Neural crest cell (in vitro differentiated cells): Measurements from ENCODE around the gene NFS1. TPM values are rescaled to one million over a fixed set of nuclear protein-coding genes. Genes with fewer than 3 reads are reported as not detected.
"Not testable (repeated sequence)": the region's sequence is repeated elsewhere in the genome, so short reads cannot be mapped to it uniquely, and the experiment has no call there.

Source experiments
- DNase-seq: peaks from one replicate; pipeline ENCODE4 v3.0.0; 2021; ENCODE audit warnings: low read depth, mixed read lengths, low spot score
- H3K27ac Mint-ChIP-seq: one replicate; pipeline ENCODE4 v1.8.0; 2021; ENCODE audit warnings: mild to moderate bottlenecking, mixed read lengths; ENCODE audit not compliant: unreplicated experiment
- H3K27me3 Mint-ChIP-seq: 2 replicates; pipeline ENCODE4 v1.8.0; 2021; ENCODE audit warnings: low read depth, mild to moderate bottlenecking, mixed read lengths
- H3K36me3 Mint-ChIP-seq: 2 replicates; pipeline ENCODE4 v1.8.0; 2021; ENCODE audit warnings: low read depth, mild to moderate bottlenecking, mixed read lengths
- H3K4me1 Mint-ChIP-seq: 2 replicates; pipeline ENCODE4 v1.8.0; 2021; ENCODE audit warnings: mixed read lengths
- H3K4me3 Mint-ChIP-seq: one replicate; pipeline ENCODE4 v1.8.0; 2021; ENCODE audit warnings: mild to moderate bottlenecking, mixed read lengths
- H3K9me3 Mint-ChIP-seq: 2 replicates; pipeline ENCODE4 v1.8.0; 2021; ENCODE audit warnings: mixed read lengths
- total RNA-seq: library from RNA; stranded (reverse); gene quantifications from 2 replicates; pipeline ENCODE4 v1.2.1, GENCODE V29; 2021
- TF ChIP-seq, protein P1 (sequence below): fragments of 200-600 bp; sonication (generic); conservative IDR thresholded peaks from 2 replicates; pipeline ENCODE4 v1.5.0; 2021; ENCODE audit warnings: antibody characterized with exemption, mild to moderate bottlenecking

The NFS1 gene
- total RNA-seq, 1 donor from 2014 or later = 21.3 TPM

DNA sequence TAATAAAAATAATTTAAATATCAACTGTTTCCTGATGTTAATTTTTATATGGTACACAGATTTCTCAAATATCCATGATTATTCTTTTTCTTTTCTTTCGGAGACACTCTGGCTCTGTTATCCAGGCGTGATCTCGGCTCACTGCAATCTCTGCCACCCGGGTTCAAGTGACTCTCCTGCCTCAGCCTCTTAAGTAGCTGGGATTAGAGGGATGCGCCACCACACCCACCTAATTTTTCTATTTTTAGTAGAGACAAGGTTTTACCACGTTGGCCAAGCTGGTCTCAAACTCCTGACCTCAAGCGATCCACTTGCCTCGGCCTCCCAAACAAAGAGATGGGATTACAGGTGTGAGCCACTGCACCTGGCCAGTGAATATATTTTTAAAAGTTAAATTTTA, 20.6 kb upstream of the NFS1 start:
- H3K4me1 Mint-ChIP-seq = no peaks in the 10 kb centered on the region
- peaks cover 30% of the 10 kb centered on the region for H3K36me3 Mint-ChIP-seq
- H3K27ac Mint-ChIP-seq = no peak overlapping the region
- H3K4me3 Mint-ChIP-seq = no peak overlapping the region
- no peaks in the 10 kb centered on the region for H3K9me3 Mint-ChIP-seq
- no peaks in the 10 kb centered on the region for H3K27me3 Mint-ChIP-seq
- TF ChIP-seq, protein P1, sequence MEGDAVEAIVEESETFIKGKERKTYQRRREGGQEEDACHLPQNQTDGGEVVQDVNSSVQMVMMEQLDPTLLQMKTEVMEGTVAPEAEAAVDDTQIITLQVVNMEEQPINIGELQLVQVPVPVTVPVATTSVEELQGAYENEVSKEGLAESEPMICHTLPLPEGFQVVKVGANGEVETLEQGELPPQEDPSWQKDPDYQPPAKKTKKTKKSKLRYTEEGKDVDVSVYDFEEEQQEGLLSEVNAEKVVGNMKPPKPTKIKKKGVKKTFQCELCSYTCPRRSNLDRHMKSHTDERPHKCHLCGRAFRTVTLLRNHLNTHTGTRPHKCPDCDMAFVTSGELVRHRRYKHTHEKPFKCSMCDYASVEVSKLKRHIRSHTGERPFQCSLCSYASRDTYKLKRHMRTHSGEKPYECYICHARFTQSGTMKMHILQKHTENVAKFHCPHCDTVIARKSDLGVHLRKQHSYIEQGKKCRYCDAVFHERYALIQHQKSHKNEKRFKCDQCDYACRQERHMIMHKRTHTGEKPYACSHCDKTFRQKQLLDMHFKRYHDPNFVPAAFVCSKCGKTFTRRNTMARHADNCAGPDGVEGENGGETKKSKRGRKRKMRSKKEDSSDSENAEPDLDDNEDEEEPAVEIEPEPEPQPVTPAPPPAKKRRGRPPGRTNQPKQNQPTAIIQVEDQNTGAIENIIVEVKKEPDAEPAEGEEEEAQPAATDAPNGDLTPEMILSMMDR = no peak
- DNase-seq = no peak

DNA sequence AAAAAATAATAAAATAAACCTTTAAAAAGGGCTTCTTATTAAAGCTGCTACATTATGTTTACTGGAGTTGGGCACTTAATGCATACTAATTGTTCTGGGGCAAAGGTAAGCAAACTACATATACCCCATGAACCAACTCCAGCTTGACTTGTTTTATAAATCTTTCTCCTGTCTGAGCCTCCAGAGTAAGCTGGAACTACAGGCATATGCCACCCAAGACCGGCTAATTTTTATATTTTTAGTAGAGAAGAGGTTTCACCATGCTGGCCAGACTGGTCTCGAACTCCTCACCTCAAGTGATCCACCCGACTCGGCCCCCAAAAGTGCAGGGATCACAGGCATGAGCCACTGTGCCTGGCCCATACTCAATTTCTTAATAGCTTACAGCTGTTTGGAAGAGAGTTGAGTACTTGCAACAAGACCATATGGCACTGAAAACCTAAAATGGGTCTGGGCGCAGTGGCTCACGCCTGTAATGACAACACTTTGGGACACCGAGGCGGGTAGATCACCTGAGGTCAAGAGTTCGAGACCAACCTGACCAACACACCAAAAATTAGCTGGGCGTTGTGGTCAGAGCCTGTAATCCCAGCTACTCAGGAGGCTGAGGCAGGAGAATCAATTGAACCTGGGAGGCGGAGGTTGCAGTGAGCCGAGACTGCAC, 20.0 kb upstream of the NFS1 start:
- Mint-ChIP-seq H3K27ac (no peak overlapping the region), H3K4me1 (no peaks in the 10 kb centered on the region), H3K36me3 (peaks cover 33% of the 10 kb centered on the region), H3K27me3 (no peaks in the 10 kb centered on the region), H3K9me3 (no peaks in the 10 kb centered on the region), H3K4me3 (no peak overlapping the region)
- DNase-seq = no peak
- TF ChIP-seq, protein P1 = no peak

DNA sequence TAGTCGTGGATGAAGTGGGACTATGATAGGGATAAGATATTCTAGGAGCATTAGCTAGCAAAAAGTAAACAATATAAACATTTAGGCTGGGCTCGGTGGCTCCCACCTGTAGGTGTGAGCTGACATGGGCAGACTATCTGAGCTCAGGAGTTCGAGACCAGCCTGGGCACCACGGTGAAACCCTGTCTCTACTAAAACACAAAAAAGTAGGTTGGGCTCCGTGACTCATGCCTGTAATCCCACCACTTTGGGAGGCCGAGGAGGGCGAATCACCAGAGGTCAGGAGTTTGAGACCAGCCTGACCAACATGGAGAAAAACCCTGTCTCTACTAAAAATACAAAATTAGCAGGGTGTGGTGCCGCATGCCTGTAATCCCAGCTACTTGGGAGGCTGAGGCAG, 19.2 kb upstream of the NFS1 start:
- H3K4me1 Mint-ChIP-seq = not testable (repeated sequence)
- H3K36me3 Mint-ChIP-seq = peaks cover 35% of the 10 kb centered on the region

DNA sequence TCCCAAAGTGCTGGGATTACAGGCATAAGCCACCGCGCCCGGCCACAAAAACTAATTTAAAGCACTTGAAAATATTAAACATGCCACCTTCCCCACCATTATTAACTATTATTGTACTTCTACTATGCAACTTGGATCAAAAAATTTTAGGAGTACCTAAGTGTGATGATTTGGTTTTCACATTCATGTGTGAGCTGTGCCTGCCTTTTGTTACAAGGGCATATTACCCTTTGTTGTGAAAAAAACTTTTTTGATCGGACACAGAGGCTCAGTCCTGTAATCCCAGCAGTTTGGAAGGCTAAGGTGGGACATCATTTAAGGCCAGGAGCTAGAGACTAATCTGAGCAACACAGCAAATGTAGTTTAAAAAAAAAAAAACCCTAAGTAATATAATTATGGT, 17.2 kb upstream of the NFS1 start:
- peaks cover 12% of the 10 kb centered on the region for H3K4me1 Mint-ChIP-seq
- no peak for DNase-seq
- H3K27ac Mint-ChIP-seq = no peak overlapping the region
- H3K27me3 Mint-ChIP-seq = no peaks in the 10 kb centered on the region
- H3K4me3 Mint-ChIP-seq = no peak overlapping the region
- peaks cover 29% of the 10 kb centered on the region for H3K36me3 Mint-ChIP-seq
- no peaks in the 10 kb centered on the region for H3K9me3 Mint-ChIP-seq
- TF ChIP-seq, protein P1 = no peak

More for the DNA sequence above, 19.2 kb upstream of the NFS1 start:
- H3K9me3 Mint-ChIP-seq, H3K27ac Mint-ChIP-seq, H3K27me3 Mint-ChIP-seq, H3K4me3 Mint-ChIP-seq, DNase-seq: not testable (repeated sequence)

DNA sequence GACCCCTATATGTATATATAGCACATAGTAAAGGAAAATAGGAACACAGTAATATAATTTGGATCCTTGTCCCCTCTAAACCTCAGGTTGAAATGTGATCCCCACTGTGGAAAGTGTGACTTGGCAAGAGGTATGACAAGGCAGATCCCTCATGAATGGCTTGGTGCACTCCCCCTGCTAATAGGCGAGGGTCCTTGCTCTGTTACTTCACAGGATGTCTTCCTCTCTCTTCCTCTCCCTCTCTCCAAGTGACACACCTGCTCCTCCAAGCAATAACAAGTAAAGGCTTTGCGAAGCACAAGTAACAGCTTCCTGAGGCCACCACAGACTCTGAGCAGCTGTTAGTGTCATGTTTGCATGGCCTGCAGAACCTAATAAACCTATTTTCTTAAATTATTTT, 16.5 kb upstream of the NFS1 start:
- no peak overlapping the region for H3K27ac Mint-ChIP-seq
- H3K27me3 Mint-ChIP-seq = no peaks in the 10 kb centered on the region
- peaks cover 16% of the 10 kb centered on the region for H3K4me1 Mint-ChIP-seq
- no peak overlapping the region for H3K4me3 Mint-ChIP-seq
- DNase-seq = no peak
- TF ChIP-seq, protein P1 = no peak
- H3K36me3 Mint-ChIP-seq = peaks cover 28% of the 10 kb centered on the region
- no peaks in the 10 kb centered on the region for H3K9me3 Mint-ChIP-seq

DNA sequence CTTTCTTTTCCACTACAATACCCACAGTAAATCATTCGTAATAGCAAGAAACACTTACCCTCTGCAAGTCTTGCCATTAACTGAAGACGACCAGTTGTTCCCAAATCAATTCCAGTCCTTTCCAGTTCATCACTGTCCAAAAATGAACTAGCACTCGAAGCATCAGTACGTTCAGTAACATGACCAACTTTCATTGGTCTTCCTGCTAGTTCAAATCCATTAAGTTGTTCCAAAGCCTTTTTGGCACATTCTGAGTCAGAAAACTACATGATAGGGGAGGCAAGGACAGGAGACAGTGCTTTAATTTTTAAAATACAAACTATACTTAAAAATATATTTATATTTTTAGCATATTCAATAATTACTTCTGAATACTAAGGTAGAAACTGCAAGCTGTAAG, 15.0 kb upstream of the NFS1 start:
- H3K27me3 Mint-ChIP-seq = no peaks in the 10 kb centered on the region
- no peaks in the 10 kb centered on the region for H3K9me3 Mint-ChIP-seq
- H3K4me1 Mint-ChIP-seq = peaks cover 29% of the 10 kb centered on the region
- H3K4me3 Mint-ChIP-seq = peak overlapping the region; percentile 27
- H3K27ac Mint-ChIP-seq = no peak overlapping the region
- H3K36me3 Mint-ChIP-seq = peaks cover 22% of the 10 kb centered on the region
- TF ChIP-seq, protein P1 = no peak
- DNase-seq = no peak

DNA sequence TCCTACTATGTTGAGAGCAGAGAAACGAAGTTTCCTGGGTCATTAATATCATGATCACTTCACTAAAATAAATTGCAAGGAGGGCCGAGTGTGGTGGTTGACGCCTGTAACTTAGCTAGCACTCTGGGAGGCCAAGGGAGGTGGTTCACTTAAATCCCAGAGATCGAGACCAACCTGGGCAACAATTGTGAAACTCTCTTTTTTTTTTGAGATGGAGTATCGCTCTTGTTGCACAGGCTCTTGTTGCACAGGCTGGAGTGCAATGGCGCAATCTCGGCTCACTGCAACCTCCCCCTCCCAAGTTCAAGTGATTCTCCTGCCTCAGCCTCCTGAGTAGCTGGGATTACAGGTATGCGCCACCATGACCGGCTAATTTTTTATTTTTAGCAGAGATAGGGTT, 14.0 kb upstream of the NFS1 start:
- H3K9me3 Mint-ChIP-seq, H3K27me3 Mint-ChIP-seq: not testable (repeated sequence)

More for the DNA sequence above, 14.0 kb upstream of the NFS1 start:
- Mint-ChIP-seq H3K4me1 (peaks cover 31% of the 10 kb centered on the region), H3K36me3 (peaks cover 20% of the 10 kb centered on the region)
- H3K27ac Mint-ChIP-seq, DNase-seq, H3K4me3 Mint-ChIP-seq: not testable (repeated sequence)
